ENCODE results near the gene DRGX.

- TF ChIP-seq GATA2 (IDR thresholded peaks at IDR 0.05; ENCODE audit: low read depth, low read length) = no peak
- TF ChIP-seq GATA3 (IDR thresholded peaks at IDR 0.05; ENCODE audit: low read depth, low read length) = no peak
These were observed 71.2 kb downstream of the DRGX start for GRCh38 chr10:49324711-49325110.

Measured in SH-SY5Y (cell line).